ENCODE measurements around the gene MAP1LC3B.

Gene MAP1LC3B

GRCh38 chr16:87366930-87367329 lies 25.2 kb upstream of the MAP1LC3B start:
- TF ChIP-seq CTCF (IDR thresholded peaks at IDR 0.05; ENCODE audit: low read depth, low read length, missing control alignments) = no peak
- no peak overlapping the region for H3K4me3 ChIP-seq (replicated peaks; ENCODE audit: low read depth, low read length)
- DNase-seq (ENCODE audit: extremely low read depth, low read depth) = no peak

- no peak for TF ChIP-seq CTCF (IDR thresholded peaks at IDR 0.05; ENCODE audit: low read depth, low read length, missing control alignments)
- H3K4me3 ChIP-seq (replicated peaks; ENCODE audit: low read depth, low read length) = no peak overlapping the region
- no peak for DNase-seq (ENCODE audit: extremely low read depth, low read depth)
Measured at GRCh38 chr16:87367529-87367928, 24.6 kb upstream of the MAP1LC3B start.

GRCh38 chr16:87368029-87368770 lies 23.9 kb upstream of the MAP1LC3B start:
- TF ChIP-seq CTCF (IDR thresholded peaks at IDR 0.05; ENCODE audit: low read depth, low read length, missing control alignments) = no peak
- no peak overlapping the region for H3K4me3 ChIP-seq (replicated peaks; ENCODE audit: low read depth, low read length)
- DNase-seq (ENCODE audit: extremely low read depth, low read depth) = no peak

- DNase-seq (ENCODE audit: extremely low read depth, low read depth) = no peak
- H3K4me3 ChIP-seq (replicated peaks; ENCODE audit: low read depth, low read length) = no peak overlapping the region
- TF ChIP-seq CTCF (IDR thresholded peaks at IDR 0.05; ENCODE audit: low read depth, low read length, missing control alignments) = no peak
Measured at GRCh38 chr16:87369117-87369765, 22.9 kb upstream of the MAP1LC3B start.

GRCh38 chr16:87369796-87370719 lies 22.1 kb upstream of the MAP1LC3B start:
- no peak overlapping the region for H3K4me3 ChIP-seq (replicated peaks; ENCODE audit: low read depth, low read length)
- DNase-seq (ENCODE audit: extremely low read depth, low read depth) = no peak
- TF ChIP-seq CTCF (IDR thresholded peaks at IDR 0.05; ENCODE audit: low read depth, low read length, missing control alignments) = no peak

GRCh38 chr16:87371261-87371866 lies 20.8 kb upstream of the MAP1LC3B start:
- no peak for DNase-seq (ENCODE audit: extremely low read depth, low read depth)
- TF ChIP-seq CTCF (IDR thresholded peaks at IDR 0.05; ENCODE audit: low read depth, low read length, missing control alignments) = no peak

More at GRCh38 chr16:87371261-87371866, 20.8 kb upstream of the MAP1LC3B start:
- no peak overlapping the region for H3K4me3 ChIP-seq (replicated peaks; ENCODE audit: low read depth, low read length)
